ENCODE measurements around the gene MCRIP1.

The MCRIP1 gene

DNA sequence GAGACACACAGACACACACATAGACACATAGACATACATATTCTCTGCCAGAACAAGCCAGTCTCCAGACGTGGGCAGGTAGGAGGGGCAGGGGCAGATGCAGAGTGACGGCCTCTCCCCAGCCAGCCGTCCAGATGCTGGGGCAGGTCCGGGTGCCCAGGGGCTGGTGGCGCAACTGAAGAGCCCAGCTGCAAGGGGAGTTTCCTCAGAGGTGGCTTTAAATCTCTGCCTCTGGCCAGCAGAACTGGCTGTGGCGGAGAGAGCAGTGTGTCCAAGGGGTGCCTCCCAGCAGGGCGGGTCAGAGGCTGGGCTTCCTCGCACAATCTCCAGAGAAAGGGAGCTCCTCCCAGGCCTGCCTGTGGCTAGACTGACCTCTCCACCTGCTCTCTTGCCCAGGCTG lies 38.6 kb downstream of the MCRIP1 start:
- in situ Hi-C loops (cut with HindIII; ENCODE audit: low sequenced_read_pairs) = no loop called here
- no peak overlapping the region for H3K4me3 ChIP-seq (ENCODE audit: low read depth, low read length)
- TF ChIP-seq, protein P1, sequence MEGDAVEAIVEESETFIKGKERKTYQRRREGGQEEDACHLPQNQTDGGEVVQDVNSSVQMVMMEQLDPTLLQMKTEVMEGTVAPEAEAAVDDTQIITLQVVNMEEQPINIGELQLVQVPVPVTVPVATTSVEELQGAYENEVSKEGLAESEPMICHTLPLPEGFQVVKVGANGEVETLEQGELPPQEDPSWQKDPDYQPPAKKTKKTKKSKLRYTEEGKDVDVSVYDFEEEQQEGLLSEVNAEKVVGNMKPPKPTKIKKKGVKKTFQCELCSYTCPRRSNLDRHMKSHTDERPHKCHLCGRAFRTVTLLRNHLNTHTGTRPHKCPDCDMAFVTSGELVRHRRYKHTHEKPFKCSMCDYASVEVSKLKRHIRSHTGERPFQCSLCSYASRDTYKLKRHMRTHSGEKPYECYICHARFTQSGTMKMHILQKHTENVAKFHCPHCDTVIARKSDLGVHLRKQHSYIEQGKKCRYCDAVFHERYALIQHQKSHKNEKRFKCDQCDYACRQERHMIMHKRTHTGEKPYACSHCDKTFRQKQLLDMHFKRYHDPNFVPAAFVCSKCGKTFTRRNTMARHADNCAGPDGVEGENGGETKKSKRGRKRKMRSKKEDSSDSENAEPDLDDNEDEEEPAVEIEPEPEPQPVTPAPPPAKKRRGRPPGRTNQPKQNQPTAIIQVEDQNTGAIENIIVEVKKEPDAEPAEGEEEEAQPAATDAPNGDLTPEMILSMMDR (IDR thresholded peaks at IDR 0.05; ENCODE audit: low read depth, low read length) = no peak
- no peak for DNase-seq (ENCODE audit: low read depth, low spot score)

GRCh38 chr17:81794074-81794476 lies 39.0 kb downstream of the MCRIP1 start:
- no peak overlapping the region for H3K4me3 ChIP-seq (ENCODE audit: low read depth, low read length)
- in situ Hi-C loops (cut with HindIII; ENCODE audit: low sequenced_read_pairs) = no loop called here
- TF ChIP-seq, protein P1 (IDR thresholded peaks at IDR 0.05; ENCODE audit: low read depth, low read length) = no peak
- no peak for DNase-seq (ENCODE audit: low read depth, low spot score)

GRCh38 chr17:81792675-81793615 lies 40.1 kb downstream of the MCRIP1 start:
- no peak overlapping the region for H3K4me3 ChIP-seq (ENCODE audit: low read depth, low read length)
- in situ Hi-C loops (cut with HindIII; ENCODE audit: low sequenced_read_pairs) = no loop called here
- DNase-seq (ENCODE audit: low read depth, low spot score) = no peak
- TF ChIP-seq, protein P1 (IDR thresholded peaks at IDR 0.05; ENCODE audit: low read depth, low read length) = no peak
